OCI-LY1 (cell line): Measurements from ENCODE around the gene FKBP14.

Source experiments
- H2AFZ ChIP-seq: fragments of 200-600 bp; sonication (generic), shearing (Covaris generic); 2 replicates; pipeline ENCODE4 v1.6.0; 2014; ENCODE audit warnings: antibody characterized with exemption, mild to moderate bottlenecking, low read length
- H3F3A ChIP-seq: fragments of 200-600 bp; sonication (generic), shearing (Covaris generic); 2 replicates; pipeline ENCODE4 v1.6.0; 2014; ENCODE audit warnings: mild to moderate bottlenecking, antibody characterized with exemption, low read length, moderate library complexity; ENCODE audit not compliant: insufficient read depth
- H3K27ac ChIP-seq: fragments of 200-600 bp; sonication (generic); 2 replicates; pipeline ENCODE4 v1.5.1; 2014; ENCODE audit warnings: low read length, mixed run types, mild to moderate bottlenecking, low read depth; ENCODE audit not compliant: poor library complexity, severe bottlenecking
- H3K27me3 ChIP-seq: fragments of 200-600 bp; sonication (generic); 2 replicates; pipeline ENCODE4 v1.6.0; 2014; ENCODE audit warnings: antibody characterized with exemption, mild to moderate bottlenecking, low read length, moderate library complexity; ENCODE audit not compliant: insufficient read depth
- H3K36me3 ChIP-seq: fragments of 200-600 bp; sonication (generic); 2 replicates; pipeline ENCODE4 v1.6.1; 2014; ENCODE audit warnings: mild to moderate bottlenecking, antibody characterized with exemption, low read length, moderate library complexity, mixed read lengths; ENCODE audit not compliant: insufficient read depth
- H3K4me1 ChIP-seq: fragments of 200-600 bp; sonication (generic); 2 replicates; pipeline ENCODE4 v1.5.1; 2014; ENCODE audit warnings: mild to moderate bottlenecking, low read length, moderate library complexity; ENCODE audit not compliant: insufficient read depth, severe bottlenecking
- H3K4me2 ChIP-seq: fragments of 200-600 bp; sonication (generic), shearing (Covaris generic); 2 replicates; pipeline ENCODE4 v1.6.1; 2014; ENCODE audit warnings: low read length
- H3K4me3 ChIP-seq: fragments of 200-600 bp; sonication (generic); 2 replicates; pipeline ENCODE4 v1.5.1; 2014; ENCODE audit warnings: low read length, low read depth, mild to moderate bottlenecking, mixed read lengths; ENCODE audit not compliant: poor library complexity, severe bottlenecking
- H3K79me2 ChIP-seq: fragments of 200-600 bp; shearing (Covaris generic); 2 replicates; pipeline ENCODE4 v1.6.1; 2016; ENCODE audit warnings: mixed run types, low read length, mixed read lengths; ENCODE audit not compliant: insufficient read depth
- H3K9ac ChIP-seq: fragments of 200-600 bp; sonication (generic), shearing (Covaris generic); 2 replicates; pipeline ENCODE4 v1.6.1; 2014; ENCODE audit warnings: mild to moderate bottlenecking, low read length, mixed read lengths
- H3K9me2 ChIP-seq: fragments of 200-600 bp; sonication (generic), shearing (Covaris generic); 2 replicates; pipeline ENCODE4 v1.6.1; 2014; ENCODE audit warnings: low read depth, mild to moderate bottlenecking, low read length, mixed read lengths
- H3K9me3 ChIP-seq: fragments of 200-600 bp; shearing (Covaris generic); 2 replicates; pipeline ENCODE4 v1.6.1; 2014; ENCODE audit warnings: low read length, mixed read lengths
- H4K20me1 ChIP-seq: fragments of 200-600 bp; sonication (generic), shearing (Covaris generic); 2 replicates; pipeline ENCODE4 v1.6.0; 2016; ENCODE audit warnings: mild to moderate bottlenecking, low read length; ENCODE audit not compliant: insufficient read depth
- CTCF ChIP-seq: fragments of 200-600 bp; sonication (generic), shearing (Covaris generic); IDR thresholded peaks from 2 replicates; pipeline ENCODE4 v1.5.1; 2017; ENCODE audit warnings: mild to moderate bottlenecking, antibody characterized with exemption, low read length, moderate library complexity, mixed read lengths
- EZH2 ChIP-seq: fragments of 200-600 bp; sonication (generic), shearing (Covaris generic); IDR thresholded peaks from 2 replicates; pipeline ENCODE4 v1.8.0; 2017; ENCODE audit warnings: borderline replicate concordance, mixed run types, mild to moderate bottlenecking, antibody characterized with exemption, low read length, moderate library complexity, mixed read lengths

Gene FKBP14

GRCh38 chr7:29972315-29972669, 54.2 kb downstream of the FKBP14 start:
- Histone ChIP-seq H3K27me3 (no peaks in the 10 kb centered on the region), H3K36me3 (peaks cover 21% of the 10 kb centered on the region), H3K4me1 (peaks cover 42% of the 10 kb centered on the region), H3K4me2 (no peak overlapping the region), H3K9me3 (no peaks in the 10 kb centered on the region), H3F3A (no peaks in the 10 kb centered on the region), H3K9ac (no peak overlapping the region), H2AFZ (no peak overlapping the region), H3K9me2 (no peaks in the 10 kb centered on the region), H3K4me3 (no peak overlapping the region), H3K27ac (no peak overlapping the region), H3K79me2 (peaks cover 43% of the 10 kb centered on the region), H4K20me1 (no peaks in the 10 kb centered on the region)
- TF ChIP-seq CTCF (no peak), EZH2 (no peak)

- Histone ChIP-seq H3K9ac (no peak overlapping the region), H3K4me1 (peaks cover 37% of the 10 kb centered on the region), H2AFZ (no peak overlapping the region), H4K20me1 (no peaks in the 10 kb centered on the region), H3K27ac (no peak overlapping the region), H3K36me3 (peaks cover 21% of the 10 kb centered on the region), H3F3A (no peaks in the 10 kb centered on the region), H3K4me3 (no peak overlapping the region), H3K9me3 (no peaks in the 10 kb centered on the region), H3K4me2 (no peak overlapping the region), H3K9me2 (no peaks in the 10 kb centered on the region), H3K79me2 (peaks cover 43% of the 10 kb centered on the region), H3K27me3 (no peaks in the 10 kb centered on the region)
- no peak for TF ChIP-seq CTCF
These were observed 54.8 kb downstream of the FKBP14 start for GRCh38 chr7:29971566-29972314.

GRCh38 chr7:29970158-29970557, 56.3 kb downstream of the FKBP14 start:
- H4K20me1 ChIP-seq: no peaks in the 10 kb centered on the region
- H2AFZ ChIP-seq: no peak overlapping the region
- peaks cover 21% of the 10 kb centered on the region for H3K4me1 ChIP-seq
- TF ChIP-seq CTCF (no peak), EZH2 (no peak)
- H3K79me2 ChIP-seq: peaks cover 33% of the 10 kb centered on the region
- H3K36me3 ChIP-seq: peaks cover 32% of the 10 kb centered on the region
- H3K9ac ChIP-seq: no peak overlapping the region
- H3K4me2 ChIP-seq: no peak overlapping the region
- no peaks in the 10 kb centered on the region for H3K27me3 ChIP-seq
- H3F3A ChIP-seq: no peaks in the 10 kb centered on the region
- H3K9me2 ChIP-seq: no peaks in the 10 kb centered on the region
- H3K9me3 ChIP-seq: no peaks in the 10 kb centered on the region
- H3K27ac ChIP-seq: no peak overlapping the region
- no peak overlapping the region for H3K4me3 ChIP-seq
